HEK293 (cell line): ENCODE results near the gene DNAJC11.

ENCODE experiments used
- CTCF ChIA-PET: fragments of 350-600 bp; formaldehyde crosslinking; extraction: SDS; loops from one replicate; lab custom pipeline; 2021; ENCODE audit warnings: antibody characterized with exemption; lab: Yijun Ruan, JAX
- POLR2A ChIA-PET: fragments of 300-600 bp; formaldehyde crosslinking; extraction: SDS; loops from one replicate; lab custom pipeline; 2020; ENCODE audit warnings: antibody characterized with exemption, inconsistent platforms; lab: Yijun Ruan, JAX
- H3K27ac ChIP-seq: fragments of 200-500 bp; sonication (Bioruptor generic); 2 replicates; pipeline ENCODE4 v1.5.1; 2014; ENCODE audit warnings: low read depth, low read length, control low read depth, inconsistent platforms; ENCODE audit errors: extremely low read depth
- H3K36me3 ChIP-seq, 2 experiments: fragments of 200-500 bp in 1 of 2; sonication (Bioruptor generic) in 1 of 2; 1 replicate in 1 of 2; 2 replicates in 1 of 2; pipeline ENCODE4 v1.5.1; 2014 to 2017; ENCODE audit warnings: inconsistent platforms in 2 of 2, low read length in 2 of 2; ENCODE audit not compliant: control insufficient read depth in 2 of 2, insufficient read depth in 1 of 2
- H3K4me1 ChIP-seq: fragments of 200-500 bp; sonication (Bioruptor generic); 2 replicates; pipeline ENCODE4 v1.5.1; 2014; ENCODE audit warnings: mild to moderate bottlenecking, low read length, inconsistent platforms; ENCODE audit not compliant: control insufficient read depth, insufficient read depth
- H3K4me3 ChIP-seq: 2 replicates; pipeline ENCODE4 v1.5.1; 2011; ENCODE audit warnings: low read depth, mild to moderate bottlenecking, control low read depth, low read length, moderate library complexity
- H3K9me3 ChIP-seq: fragments of 200-500 bp; sonication (Bioruptor generic); 2 replicates; pipeline ENCODE4 v1.5.1; 2014; ENCODE audit warnings: low read depth, low read length, inconsistent platforms; ENCODE audit not compliant: control insufficient read depth, insufficient read depth
- GFI1B ChIP-seq: fragments of 450-650 bp; formaldehyde crosslinking; IDR thresholded peaks from 2 replicates; pipeline ENCODE4 v1.5.1; 2016; ENCODE audit warnings: missing biosample characterization, missing genetic modification characterization
- GLI4 ChIP-seq: fragments of 450-650 bp; formaldehyde crosslinking; IDR thresholded peaks from 2 replicates; pipeline ENCODE4 v1.5.1; 2016; ENCODE audit warnings: missing biosample characterization, missing genetic modification characterization
- GLIS1 ChIP-seq: fragments of 450-650 bp; formaldehyde crosslinking; IDR thresholded peaks from 2 replicates; pipeline ENCODE4 v1.5.1; 2016; ENCODE audit warnings: missing biosample characterization, missing genetic modification characterization
- HOXA7 ChIP-seq: sonication (generic); formaldehyde crosslinking; IDR thresholded peaks from 2 replicates; pipeline ENCODE4 v1.8.1; 2022; ENCODE audit warnings: missing genetic modification reagents, borderline replicate concordance
- HOXD13 ChIP-seq: sonication (generic); formaldehyde crosslinking; IDR thresholded peaks from 2 replicates; pipeline ENCODE4 v1.8.0; 2022; ENCODE audit warnings: missing genetic modification reagents, borderline replicate concordance
- KLF16 ChIP-seq: fragments of 450-650 bp; formaldehyde crosslinking; IDR thresholded peaks from 2 replicates; pipeline ENCODE4 v1.5.1; 2017; ENCODE audit warnings: missing biosample characterization, missing genetic modification characterization
- MYNN ChIP-seq: fragments of 450-650 bp; formaldehyde crosslinking; IDR thresholded peaks from 2 replicates; pipeline ENCODE4 v1.5.1; 2016; ENCODE audit warnings: missing biosample characterization, missing genetic modification characterization, borderline replicate concordance
- SALL2 ChIP-seq: fragments of 450-650 bp; formaldehyde crosslinking; IDR thresholded peaks from 2 replicates; pipeline ENCODE4 v1.5.0; 2017; ENCODE audit warnings: missing biosample characterization, mild to moderate bottlenecking, missing genetic modification characterization, borderline replicate concordance
- SETDB1 ChIP-seq: IDR thresholded peaks from one replicate; pipeline ENCODE4 v1.6.1; 2017; ENCODE audit warnings: mild to moderate bottlenecking, low read length, moderate library complexity, mixed read lengths; ENCODE audit not compliant: insufficient read length
- SP7 ChIP-seq: fragments of 450-650 bp; formaldehyde crosslinking; IDR thresholded peaks from 2 replicates; pipeline ENCODE4 v1.5.1; 2016; ENCODE audit warnings: missing biosample characterization, missing genetic modification characterization
- TRIM28 ChIP-seq: IDR thresholded peaks from 2 replicates; pipeline ENCODE4 v1.6.1; 2011; ENCODE audit warnings: low read length, control low read depth, borderline replicate concordance
- TSHZ1 ChIP-seq: fragments of 450-650 bp; formaldehyde crosslinking; IDR thresholded peaks from 2 replicates; pipeline ENCODE4 v1.5.1; 2016; ENCODE audit warnings: missing biosample characterization, missing genetic modification characterization, borderline replicate concordance
- ZBTB1 ChIP-seq: fragments of 450-650 bp; formaldehyde crosslinking; IDR thresholded peaks from 2 replicates; pipeline ENCODE4 v1.5.1; 2016; ENCODE audit warnings: missing biosample characterization, missing genetic modification characterization
- ZFP3 ChIP-seq: fragments of 450-650 bp; formaldehyde crosslinking; IDR thresholded peaks from 2 replicates; pipeline ENCODE4 v1.5.1; 2016; ENCODE audit warnings: low read depth, missing biosample characterization, missing genetic modification characterization
- ZNF132 ChIP-seq: fragments of 450-650 bp; formaldehyde crosslinking; IDR thresholded peaks from 2 replicates; pipeline ENCODE4 v1.5.1; 2017; ENCODE audit warnings: missing biosample characterization, missing genetic modification characterization, borderline replicate concordance
- ZNF146 ChIP-seq: fragments of 450-650 bp; formaldehyde crosslinking; IDR thresholded peaks from 2 replicates; pipeline ENCODE4 v1.5.1; 2016; ENCODE audit warnings: missing biosample characterization, missing genetic modification characterization
- ZNF157 ChIP-seq: fragments of 450-650 bp; formaldehyde crosslinking; IDR thresholded peaks from 2 replicates; pipeline ENCODE4 v1.5.1; 2016; ENCODE audit warnings: missing biosample characterization, missing genetic modification characterization
- ZNF221 ChIP-seq: fragments of 450-650 bp; formaldehyde crosslinking; IDR thresholded peaks from 2 replicates; pipeline ENCODE4 v1.5.1; 2017; ENCODE audit warnings: missing biosample characterization, missing genetic modification characterization, borderline replicate concordance
- ZNF23 ChIP-seq: fragments of 450-650 bp; formaldehyde crosslinking; IDR thresholded peaks from 2 replicates; pipeline ENCODE4 v1.5.1; 2016; ENCODE audit warnings: missing biosample characterization, missing genetic modification characterization, borderline replicate concordance
- ZNF239 ChIP-seq: fragments of 450-650 bp; formaldehyde crosslinking; IDR thresholded peaks from 2 replicates; pipeline ENCODE4 v1.5.1; 2016; ENCODE audit warnings: missing biosample characterization, missing genetic modification characterization
- ZNF266 ChIP-seq: fragments of 450-650 bp; formaldehyde crosslinking; IDR thresholded peaks from 2 replicates; pipeline ENCODE4 v1.5.1; 2016; ENCODE audit warnings: missing biosample characterization, missing genetic modification characterization, low read depth
- ZNF341 ChIP-seq: fragments of 450-650 bp; formaldehyde crosslinking; IDR thresholded peaks from 2 replicates; pipeline ENCODE4; 2016; ENCODE audit warnings: low read depth, missing biosample characterization, missing genetic modification characterization
- ZNF398 ChIP-seq: fragments of 450-650 bp; formaldehyde crosslinking; IDR thresholded peaks from 2 replicates; pipeline ENCODE4 v1.5.1; 2017; ENCODE audit warnings: missing biosample characterization, missing genetic modification characterization
- ZNF449 ChIP-seq: fragments of 450-650 bp; formaldehyde crosslinking; IDR thresholded peaks from 2 replicates; pipeline ENCODE4 v1.5.1; 2017; ENCODE audit warnings: missing biosample characterization, mild to moderate bottlenecking, missing genetic modification characterization, moderate library complexity
- ZNF473 ChIP-seq: fragments of 450-650 bp; formaldehyde crosslinking; IDR thresholded peaks from 2 replicates; pipeline ENCODE4 v1.5.1; 2017; ENCODE audit warnings: missing biosample characterization, missing genetic modification characterization
- ZNF600 ChIP-seq: fragments of 450-650 bp; formaldehyde crosslinking; IDR thresholded peaks from 2 replicates; pipeline ENCODE4 v1.5.1; 2016; ENCODE audit warnings: missing biosample characterization, missing genetic modification characterization
- ZNF610 ChIP-seq: fragments of 450-650 bp; formaldehyde crosslinking; IDR thresholded peaks from 2 replicates; pipeline ENCODE4 v1.5.1; 2016; ENCODE audit warnings: missing biosample characterization, missing genetic modification characterization, borderline replicate concordance
- ZNF677 ChIP-seq: fragments of 450-650 bp; IDR thresholded peaks from 2 replicates; pipeline ENCODE4 v1.5.0; 2018; ENCODE audit warnings: missing biosample characterization, mild to moderate bottlenecking, missing genetic modification characterization, moderate library complexity
- ZNF776 ChIP-seq: fragments of 450-650 bp; formaldehyde crosslinking; IDR thresholded peaks from 2 replicates; pipeline ENCODE4 v1.5.0; 2017; ENCODE audit warnings: missing biosample characterization, missing genetic modification characterization, borderline replicate concordance
- ZSCAN30 ChIP-seq: fragments of 450-650 bp; IDR thresholded peaks from 2 replicates; pipeline ENCODE4 v1.5.1; 2018; ENCODE audit warnings: missing biosample characterization, mild to moderate bottlenecking, missing genetic modification characterization, moderate library complexity

The DNAJC11 gene

GRCh38 chr1:6603238-6603914, 98.2 kb downstream of the DNAJC11 start:
- Histone ChIP-seq H3K36me3 (peaks cover 0 to 19% of the 10 kb centered on the region in 2 experiments; a peak in 1 of 3 replicates), H3K9me3 (no peaks in the 10 kb centered on the region), H3K27ac (peak overlapping the region; percentile 79), H3K4me3 (peak overlapping the region; percentile 48), H3K4me1 (no peaks in the 10 kb centered on the region)
- ChIA-PET CTCF (interaction anchor here (0.5 to 1.6 kb wide), 3 partner anchors 18 to 258 kb away, joined by 3 to 4 read pairs (median 3); partner anchors contain the start of gene TAS1R1), POLR2A (interaction anchor here (0.7 to 3.5 kb wide), 6 partner anchors 9 to 75 kb away, joined by 3 to 25 read pairs (median 6); partner anchors contain the start of genes PHF13, THAP3 and ZBTB48)
- TF ChIP-seq ZNF776, result no peak
- TF ChIP-seq TRIM28, result no peak; the same call in 1 of the 2 replicates
- TF ChIP-seq SP7, result peak; percentile 52
- TF ChIP-seq SETDB1, result no peak
- peak; percentile 27; the same call in 1 of the 2 replicates for TF ChIP-seq GLIS1
- no peak for TF ChIP-seq ZSCAN30 (tag by site-specific recombination)
- TF ChIP-seq ZNF398 (tag by site-specific recombination), result no peak
- TF ChIP-seq ZNF221, result no peak
- no peak for TF ChIP-seq ZNF610 (tag by site-specific recombination)
- no peak for TF ChIP-seq HOXA7
- no peak for TF ChIP-seq ZBTB1 (tag by site-specific recombination)
- TF ChIP-seq ZNF23, result no peak
- TF ChIP-seq ZNF146 (tag by site-specific recombination), result no peak
- TF ChIP-seq ZNF266 (tag by site-specific recombination), result no peak
- TF ChIP-seq ZNF600 (tag by site-specific recombination), result peak; percentile 74
- peak; percentile 31; the same call in 1 of the 2 replicates for TF ChIP-seq ZFP3 (tag by site-specific recombination)
- TF ChIP-seq ZNF677 (tag by site-specific recombination), result no peak
- TF ChIP-seq ZNF157 (tag by site-specific recombination), result no peak
- TF ChIP-seq SALL2, result no peak
- TF ChIP-seq ZNF473 (tag by site-specific recombination), result no peak
- no peak for TF ChIP-seq TSHZ1 (tag by site-specific recombination)
- TF ChIP-seq GLI4 (tag by site-specific recombination), result no peak
- no peak for TF ChIP-seq GFI1B (tag by site-specific recombination)
- no peak for TF ChIP-seq HOXD13
- TF ChIP-seq ZNF239 (tag by site-specific recombination), result no peak
- TF ChIP-seq MYNN, result no peak
- no peak for TF ChIP-seq KLF16 (tag by site-specific recombination)
- TF ChIP-seq ZNF132 (tag by site-specific recombination), result no peak
- no peak for TF ChIP-seq ZNF449 (tag by site-specific recombination)
- TF ChIP-seq ZNF341, result peak; percentile 71
